GM18951 (cell line): ENCODE results near the gene UNC80.

Experiments
- POLR2A ChIP-seq: IDR thresholded peaks from 4 replicates; pipeline ENCODE4 v1.6.1; 2011; ENCODE audit warnings: mild to moderate bottlenecking; ENCODE audit not compliant: insufficient read length, insufficient read depth; ENCODE audit errors: extremely low read depth
- in situ Hi-C: fragments of 300-500 bp; cut with MboI; formaldehyde crosslinking; loops from one replicate; pipeline ENCODE4 v1.12.0; 2022; ENCODE audit warnings: low sequenced_read_pairs, mixed read lengths, inconsistent platforms; ENCODE audit not compliant: unreplicated experiment

Gene UNC80

GRCh38 chr2:209908511-209908910 lies 136.9 kb downstream of the UNC80 start:
- no peak for TF ChIP-seq POLR2A
- in situ Hi-C loops = no loop called here

GRCh38 chr2:209911486-209911885 lies 139.9 kb downstream of the UNC80 start:
- in situ Hi-C loops = no loop called here
- no peak for TF ChIP-seq POLR2A

GRCh38 chr2:209913786-209914345 lies 142.2 kb downstream of the UNC80 start:
- TF ChIP-seq POLR2A = no peak
- in situ Hi-C loops = no loop called here

GRCh38 chr2:209917154-209917771 lies 145.6 kb downstream of the UNC80 start:
- TF ChIP-seq POLR2A = no peak
- in situ Hi-C loops = no loop called here

GRCh38 chr2:209918251-209918650 lies 146.6 kb downstream of the UNC80 start:
- in situ Hi-C loops = no loop called here
- no peak for TF ChIP-seq POLR2A

- no peak for TF ChIP-seq POLR2A
Measured at GRCh38 chr2:209922116-209922515, 150.5 kb downstream of the UNC80 start.

GRCh38 chr2:209929369-209929768 lies 157.7 kb downstream of the UNC80 start:
- in situ Hi-C loops = no loop called here
- TF ChIP-seq POLR2A = no peak

More at GRCh38 chr2:209922116-209922515, 150.5 kb downstream of the UNC80 start:
- in situ Hi-C loops = no loop called here

GRCh38 chr2:209933499-209934483 lies 162.2 kb downstream of the UNC80 start:
- TF ChIP-seq POLR2A = no peak
- in situ Hi-C loops = no loop called here

- no peak for TF ChIP-seq POLR2A
- in situ Hi-C loops = no loop called here
Measured at GRCh38 chr2:209936106-209936666, 164.6 kb downstream of the UNC80 start.

- no peak for TF ChIP-seq POLR2A
- in situ Hi-C loops = no loop called here
Measured at GRCh38 chr2:209937893-209938292, 166.3 kb downstream of the UNC80 start.

- in situ Hi-C loops = no loop called here
- TF ChIP-seq POLR2A = no peak
Measured at GRCh38 chr2:209938906-209939305, 167.3 kb downstream of the UNC80 start.

- in situ Hi-C loops = no loop called here
- no peak for TF ChIP-seq POLR2A
Measured at GRCh38 chr2:209940936-209941335, 169.3 kb downstream of the UNC80 start.

- TF ChIP-seq POLR2A = no peak
- in situ Hi-C loops = no loop called here
Measured at GRCh38 chr2:209942426-209942825, 170.8 kb downstream of the UNC80 start.

GRCh38 chr2:209942936-209943605 lies 171.4 kb downstream of the UNC80 start:
- in situ Hi-C loops = no loop called here
- TF ChIP-seq POLR2A = no peak
